Measurements from ENCODE around the gene KLHL1.
"Not testable (repeated sequence)": the region's sequence is repeated elsewhere in the genome, so short reads cannot be mapped to it uniquely, and the experiment has no call there.

KLHL1 gene, protein sequence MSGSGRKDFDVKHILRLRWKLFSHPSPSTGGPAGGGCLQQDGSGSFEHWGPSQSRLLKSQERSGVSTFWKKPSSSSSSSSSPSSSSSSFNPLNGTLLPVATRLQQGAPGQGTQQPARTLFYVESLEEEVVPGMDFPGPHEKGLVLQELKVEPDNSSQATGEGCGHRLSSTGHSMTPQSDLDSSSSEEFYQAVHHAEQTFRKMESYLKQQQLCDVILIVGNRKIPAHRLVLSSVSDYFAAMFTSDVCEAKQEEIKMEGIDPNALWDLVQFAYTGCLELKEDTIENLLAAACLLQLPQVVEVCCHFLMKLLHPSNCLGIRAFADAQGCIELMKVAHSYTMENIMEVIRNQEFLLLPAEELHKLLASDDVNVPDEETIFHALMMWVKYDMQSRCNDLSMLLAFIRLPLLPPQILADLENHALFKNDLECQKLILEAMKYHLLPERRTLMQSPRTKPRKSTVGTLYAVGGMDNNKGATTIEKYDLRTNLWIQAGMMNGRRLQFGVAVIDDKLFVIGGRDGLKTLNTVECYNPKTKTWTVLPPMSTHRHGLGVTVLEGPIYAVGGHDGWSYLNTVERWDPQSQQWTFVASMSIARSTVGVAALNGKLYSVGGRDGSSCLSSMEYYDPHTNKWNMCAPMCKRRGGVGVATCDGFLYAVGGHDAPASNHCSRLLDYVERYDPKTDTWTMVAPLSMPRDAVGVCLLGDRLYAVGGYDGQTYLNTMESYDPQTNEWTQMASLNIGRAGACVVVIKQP

DNA sequence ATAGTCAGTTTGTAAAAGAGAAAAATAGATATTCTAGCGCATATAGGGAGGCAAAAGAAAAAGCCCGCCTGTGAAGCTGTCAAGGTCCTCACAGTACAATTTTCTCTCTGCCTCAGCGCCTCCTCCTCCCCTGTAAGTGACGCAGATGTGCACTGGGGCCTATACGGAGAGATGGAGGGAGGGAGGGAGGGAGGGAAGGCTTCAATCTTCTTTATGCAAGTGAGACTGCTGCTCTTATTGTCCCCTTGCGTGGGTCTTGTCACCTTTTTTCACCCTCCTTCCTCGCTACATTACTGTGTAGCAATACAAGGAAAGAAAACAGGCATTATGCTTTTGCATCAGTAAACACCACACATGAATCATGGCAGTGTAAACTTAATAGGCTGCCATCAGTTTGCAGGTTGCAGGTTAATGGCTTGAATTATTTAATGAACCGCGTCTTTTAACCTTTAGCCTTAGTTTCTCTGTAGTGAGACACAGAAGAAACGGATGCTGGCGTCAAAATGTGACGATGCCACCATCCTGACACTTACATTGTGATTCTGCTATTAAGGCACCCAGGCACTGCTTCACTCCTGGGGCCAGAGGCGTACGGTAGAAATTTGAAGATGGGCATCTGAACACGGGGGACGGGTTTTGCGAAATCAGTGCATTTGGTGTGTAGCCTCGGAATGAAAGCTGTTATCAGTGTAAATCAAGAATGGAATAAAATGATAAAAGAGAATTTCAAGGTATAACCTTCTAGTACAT lies at the start of gene KLHL1:
Gene KLHL1 (minus strand): TSS at position 97 of the 750 bp plus-strand sequence. CDS start 753 bp downstream, outside the sequence.
- DNase-seq (ENCODE audit: low read depth in 3 of 3): no peak

DNA sequence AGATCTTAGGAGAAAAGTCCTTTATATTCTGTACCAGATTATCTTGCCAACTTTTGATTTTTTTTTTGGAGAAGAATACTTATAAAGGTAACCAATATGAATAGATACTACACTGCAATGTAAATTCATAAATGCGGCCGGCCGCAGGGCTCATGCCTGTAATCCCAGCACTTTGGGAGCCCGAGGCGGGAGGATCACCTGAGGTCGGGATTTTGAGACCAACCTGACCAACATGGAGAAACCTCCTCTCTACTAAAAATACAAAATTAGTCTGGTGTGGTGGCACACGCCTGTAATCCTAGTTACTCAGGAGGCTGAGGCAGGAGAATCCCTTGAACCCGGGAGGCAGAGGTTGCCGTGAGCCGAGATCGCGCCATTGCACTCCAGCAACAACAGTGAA lies 34.4 kb upstream of the KLHL1 start:
- DNase-seq (ENCODE audit: low read depth in 3 of 3): not testable (repeated sequence)

DNA sequence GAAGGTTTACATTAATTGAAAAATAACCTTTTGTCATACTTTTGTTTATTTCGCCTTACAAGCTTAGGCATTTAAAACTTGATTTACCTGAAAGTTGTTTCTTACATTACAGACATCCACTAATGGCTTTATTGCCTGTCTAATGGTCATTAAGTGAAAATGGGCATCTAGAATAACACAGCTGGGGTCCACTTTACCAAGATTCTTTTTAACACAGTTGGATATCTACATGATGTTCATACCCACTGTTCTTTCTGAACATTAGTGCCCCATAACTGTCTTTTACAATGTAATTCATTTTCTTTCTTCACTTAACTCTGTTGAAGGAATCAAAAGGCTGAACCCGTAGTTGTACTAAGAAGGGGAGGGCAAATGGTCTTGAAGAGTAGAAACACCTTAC lies 19.8 kb upstream of the KLHL1 start:
- no peak for DNase-seq (ENCODE audit: low read depth in 3 of 3)

DNA sequence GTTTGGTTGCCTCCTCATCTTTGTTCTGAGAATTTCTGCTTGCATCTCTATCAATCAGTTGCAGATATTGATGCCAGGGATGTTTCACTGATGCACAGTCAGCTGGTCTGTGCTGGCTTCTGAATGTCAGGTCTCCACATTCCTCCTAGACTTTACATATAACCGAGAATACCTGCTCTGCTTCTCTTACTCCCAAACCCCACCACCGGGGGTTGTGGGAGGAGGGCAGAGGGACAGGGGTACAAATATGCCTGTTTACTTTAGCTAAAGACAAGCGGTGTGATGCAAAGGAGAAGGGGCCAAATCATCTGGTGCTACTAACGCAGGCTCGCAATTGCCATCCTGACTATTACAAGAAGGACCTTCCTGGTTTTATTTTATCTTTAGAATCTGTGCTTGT lies 17.4 kb upstream of the KLHL1 start:
- no peak for DNase-seq (ENCODE audit: low read depth in 3 of 3)

DNA sequence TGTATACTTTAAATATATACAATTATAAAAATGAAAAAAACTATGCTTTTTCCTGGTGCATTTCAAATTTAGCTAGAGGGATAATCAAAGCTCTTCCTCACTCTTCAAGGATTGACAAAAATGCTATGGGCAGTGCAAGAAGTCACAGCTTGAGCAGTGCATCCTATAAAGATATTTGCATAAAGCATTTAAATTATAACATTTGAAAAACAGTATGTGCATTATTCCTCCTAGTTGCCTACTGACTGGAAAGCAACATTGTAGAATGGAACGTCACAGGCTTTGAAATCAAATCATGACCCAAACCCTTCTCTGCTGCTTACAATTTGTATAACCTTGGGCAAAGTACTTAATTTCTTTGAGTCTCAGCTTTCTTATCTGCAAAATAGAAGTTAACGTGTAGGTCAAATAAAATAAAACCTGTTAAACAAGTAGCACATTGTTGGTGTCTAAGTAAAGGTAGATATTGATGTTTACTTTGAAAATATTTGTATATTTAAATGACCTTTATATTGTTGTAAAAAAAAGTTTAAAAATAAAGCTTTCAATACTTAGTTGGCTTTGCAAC lies 9.2 kb upstream of the KLHL1 start:
- no peak for DNase-seq (ENCODE audit: low read depth in 3 of 3)

DNA sequence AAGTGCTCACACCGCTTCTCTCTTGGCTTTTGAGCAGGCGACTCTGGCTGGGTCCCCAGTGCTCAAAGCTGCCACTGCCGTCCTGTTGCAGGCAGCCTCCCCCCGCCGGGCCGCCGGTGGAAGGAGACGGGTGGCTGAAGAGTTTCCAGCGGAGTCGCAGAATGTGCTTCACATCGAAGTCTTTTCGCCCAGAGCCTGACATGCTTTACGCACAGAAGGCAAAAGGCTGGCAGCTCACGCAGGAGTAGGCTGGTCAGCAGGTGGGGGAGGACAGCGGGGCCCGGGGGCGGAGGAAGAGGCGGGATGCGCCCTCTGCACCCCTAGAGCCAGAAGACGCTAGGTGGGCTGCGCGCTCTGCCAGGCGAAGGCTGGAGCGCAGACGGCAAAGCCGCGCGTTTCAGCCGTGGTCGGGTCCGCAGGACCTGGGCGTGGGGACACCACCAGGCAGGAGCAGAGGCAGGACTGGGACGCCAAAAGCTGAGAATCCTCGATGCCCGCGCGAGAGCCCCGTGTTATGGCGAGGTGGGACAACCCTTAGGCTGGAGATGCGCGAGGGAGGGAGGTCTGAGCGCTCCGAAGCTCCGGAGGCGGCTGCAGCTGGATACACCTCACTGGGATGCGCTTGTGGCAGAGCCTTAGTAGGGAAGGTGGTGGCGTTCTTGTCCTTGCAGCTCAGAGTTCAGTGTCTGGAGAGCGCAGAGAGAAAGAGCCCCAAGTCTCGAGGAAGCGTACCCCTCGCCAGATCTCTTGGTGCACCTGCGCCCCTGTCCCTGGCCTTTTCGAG lies 562 bp downstream of the KLHL1 start, which contains the start of gene ATXN8OS:
Gene ATXN8OS (plus strand): TSS at position 329 of the 784 bp plus-strand sequence.
- no peak for DNase-seq (ENCODE audit: low read depth in 3 of 3)

DNA sequence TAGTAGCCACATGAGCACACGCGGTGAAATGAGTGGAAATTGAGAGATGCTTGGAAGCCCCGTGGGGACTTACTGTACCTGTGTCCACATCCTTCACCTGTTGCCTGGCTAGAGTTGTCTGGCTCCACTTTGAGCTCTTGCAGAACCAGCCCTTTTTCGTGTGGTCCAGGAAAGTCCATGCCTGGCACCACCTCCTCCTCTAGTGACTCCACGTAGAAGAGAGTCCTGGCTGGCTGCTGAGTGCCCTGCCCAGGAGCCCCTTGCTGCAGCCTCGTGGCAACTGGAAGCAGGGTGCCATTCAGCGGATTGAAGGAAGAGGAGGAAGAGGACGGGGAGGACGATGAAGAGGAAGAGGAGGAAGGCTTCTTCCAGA lies 1.1 kb downstream of the KLHL1 start:
- no peak for DNase-seq (ENCODE audit: low read depth in 3 of 3)

DNA sequence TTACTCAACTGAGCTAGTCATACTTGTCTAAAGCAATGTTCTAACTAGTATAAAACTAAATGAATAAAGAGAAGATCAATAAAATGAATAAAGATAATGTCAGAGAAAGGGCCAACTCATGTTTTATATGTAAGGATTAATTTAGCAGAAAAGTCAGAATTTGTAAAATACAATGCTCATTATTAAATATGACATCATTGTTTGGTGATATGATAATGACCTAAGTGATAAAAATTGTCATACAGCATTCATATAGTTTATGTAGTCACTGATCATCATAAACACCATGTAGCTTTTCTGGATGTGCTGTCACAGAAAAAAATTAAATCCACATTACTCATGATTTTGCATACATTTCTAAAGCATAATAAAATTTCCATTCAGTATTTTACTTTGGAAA lies 3.8 kb downstream of the KLHL1 start:
- DNase-seq (ENCODE audit: low read depth in 3 of 3): no peak

DNA sequence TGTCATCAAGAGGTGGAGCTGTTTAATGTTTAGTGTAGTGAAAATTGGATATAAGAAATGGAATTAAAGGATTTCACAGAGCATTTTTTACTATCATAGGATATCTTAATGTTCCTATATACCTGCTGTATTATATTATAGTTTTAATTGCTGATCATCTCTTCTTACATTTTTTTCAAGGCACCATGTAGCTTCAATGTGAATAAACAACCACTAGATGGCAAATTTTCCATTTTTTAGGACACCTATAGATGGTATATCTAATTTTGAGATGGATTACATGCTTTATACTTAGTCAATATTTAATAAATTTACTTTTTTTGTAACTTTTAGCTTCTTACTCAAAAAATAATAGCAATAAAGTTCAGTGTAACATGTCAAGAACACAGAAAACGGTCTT lies 9.6 kb downstream of the KLHL1 start:
- no peak for DNase-seq (ENCODE audit: low read depth in 3 of 3)

DNA sequence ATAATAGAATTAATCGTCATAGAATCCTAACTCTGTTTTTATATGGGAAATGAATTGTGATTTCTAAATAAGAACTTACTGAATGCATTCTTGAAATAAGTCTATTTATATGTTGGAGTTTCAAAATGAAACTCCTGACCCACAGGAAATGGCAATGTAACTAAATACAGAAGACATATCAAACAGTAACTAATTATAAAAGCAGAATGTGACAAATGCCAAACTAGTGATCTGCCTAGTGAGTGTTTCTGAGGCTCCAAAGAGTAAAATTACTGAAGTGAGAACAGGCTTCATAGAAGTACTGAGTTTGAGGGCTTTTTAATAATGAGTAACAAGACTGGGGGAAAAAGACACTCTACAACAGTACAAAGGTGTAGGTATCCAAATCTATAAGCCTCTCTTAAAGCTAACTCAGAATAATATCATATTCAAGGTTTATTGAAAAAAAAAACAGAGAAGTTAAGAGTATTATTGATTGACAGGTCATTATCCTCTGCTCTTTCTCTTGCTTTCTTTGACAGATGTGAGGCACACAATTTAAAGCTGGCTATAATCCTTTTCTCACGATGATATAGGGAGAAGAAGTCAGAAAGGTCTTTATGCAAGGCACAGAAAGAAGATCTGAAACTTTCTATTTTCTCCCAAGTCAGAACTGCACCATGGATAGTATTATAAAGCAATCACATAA lies 18.1 kb downstream of the KLHL1 start:
- no peak for DNase-seq (ENCODE audit: low read depth in 3 of 3)

DNA sequence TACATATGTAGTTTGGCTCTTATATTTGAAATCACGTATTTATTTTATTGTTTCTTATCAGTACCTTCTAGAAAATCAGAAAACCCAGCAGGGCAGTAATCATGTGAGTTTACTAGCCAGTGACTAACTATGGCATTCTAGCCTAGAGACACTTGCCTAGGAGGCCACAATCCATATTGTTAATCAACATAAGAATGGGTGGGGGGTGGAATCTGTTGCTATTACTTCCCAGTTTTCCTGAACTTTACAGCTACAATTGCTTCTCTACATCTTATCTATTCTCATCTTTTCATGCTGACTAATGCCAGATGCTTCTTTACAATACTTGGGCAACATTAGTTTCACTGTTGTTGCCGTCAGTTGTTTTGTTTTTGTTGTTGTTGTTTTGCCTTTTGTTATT lies 19.3 kb downstream of the KLHL1 start:
- DNase-seq (ENCODE audit: low read depth in 3 of 3): no peak

DNA sequence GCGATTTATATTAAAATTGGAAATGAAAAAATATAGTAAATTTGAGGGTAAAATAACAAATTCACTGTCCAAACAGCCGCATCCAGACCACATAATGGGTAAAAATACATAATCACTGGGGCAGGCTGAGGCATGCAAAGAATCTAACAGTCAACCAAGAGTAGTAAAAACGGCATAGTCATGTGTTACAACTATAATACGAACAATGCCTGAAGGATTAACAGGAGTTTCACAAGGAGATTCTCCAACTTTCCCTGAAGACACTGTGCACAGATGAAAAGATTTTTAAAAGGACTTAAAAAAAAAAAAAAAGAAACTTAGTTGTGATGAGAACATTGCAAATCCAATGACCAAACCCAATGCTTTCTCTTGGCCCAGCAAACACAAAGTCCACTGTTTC lies 21.0 kb downstream of the KLHL1 start:
- DNase-seq (ENCODE audit: low read depth in 3 of 3): no peak

DNA sequence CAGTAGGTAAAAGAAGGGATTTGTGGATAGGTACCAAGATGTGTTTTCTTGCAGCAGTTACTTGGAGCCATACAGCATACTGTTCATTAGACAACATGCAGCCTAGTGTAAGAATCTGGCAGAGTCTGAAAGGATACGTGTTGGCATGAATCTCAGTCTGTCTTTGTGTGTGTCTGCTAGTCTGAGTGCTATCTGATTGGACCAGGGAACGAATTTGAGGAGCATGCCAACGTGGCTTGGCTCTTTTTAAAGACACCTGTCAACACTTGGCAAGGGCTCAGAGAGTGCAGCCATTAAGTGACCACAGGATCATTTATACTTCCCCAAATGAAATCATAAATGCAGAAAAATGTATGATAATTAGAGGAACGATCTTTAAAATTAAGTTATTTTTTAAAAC lies 28.2 kb downstream of the KLHL1 start:
- DNase-seq (ENCODE audit: low read depth in 3 of 3): no peak

DNA sequence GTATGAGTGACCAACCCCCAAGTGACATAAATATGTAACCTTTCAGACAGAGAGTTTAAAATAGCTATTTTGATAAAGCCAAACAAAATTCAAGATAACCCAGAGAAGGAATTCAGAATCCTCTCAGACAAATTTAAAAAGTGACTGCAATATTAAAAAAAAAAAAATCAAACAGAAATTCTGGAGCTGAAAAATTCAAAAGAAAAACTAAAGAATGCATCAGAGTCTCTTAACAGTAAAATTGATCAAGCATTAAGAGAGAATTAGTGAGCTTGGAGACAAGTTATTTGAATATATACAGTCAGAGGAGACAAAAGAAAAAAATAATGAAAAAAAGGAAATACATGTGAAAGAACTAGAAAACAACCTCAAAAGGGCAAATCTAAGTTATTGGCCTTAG lies 53.7 kb downstream of the KLHL1 start:
- no peak for DNase-seq (ENCODE audit: low read depth in 3 of 3)

DNA sequence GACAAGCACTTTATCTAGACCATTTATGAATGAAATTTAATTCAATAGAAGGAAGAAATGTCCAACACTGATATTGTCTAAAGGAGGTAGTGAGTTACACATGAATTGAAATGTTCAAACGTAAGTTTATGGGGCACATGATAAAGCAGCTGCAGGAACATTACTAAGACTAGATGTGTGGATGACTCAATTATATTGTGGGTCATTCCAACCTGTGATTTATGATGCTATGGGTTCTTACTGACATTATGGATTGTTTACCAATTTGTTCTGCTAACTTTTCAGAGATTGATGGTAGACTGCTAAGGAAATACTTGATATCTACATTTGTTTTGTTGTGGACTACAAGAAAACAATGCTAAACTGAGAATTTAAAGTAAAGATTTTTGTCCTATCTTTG lies 56.7 kb downstream of the KLHL1 start:
- DNase-seq (ENCODE audit: low read depth in 3 of 3): no peak

DNA sequence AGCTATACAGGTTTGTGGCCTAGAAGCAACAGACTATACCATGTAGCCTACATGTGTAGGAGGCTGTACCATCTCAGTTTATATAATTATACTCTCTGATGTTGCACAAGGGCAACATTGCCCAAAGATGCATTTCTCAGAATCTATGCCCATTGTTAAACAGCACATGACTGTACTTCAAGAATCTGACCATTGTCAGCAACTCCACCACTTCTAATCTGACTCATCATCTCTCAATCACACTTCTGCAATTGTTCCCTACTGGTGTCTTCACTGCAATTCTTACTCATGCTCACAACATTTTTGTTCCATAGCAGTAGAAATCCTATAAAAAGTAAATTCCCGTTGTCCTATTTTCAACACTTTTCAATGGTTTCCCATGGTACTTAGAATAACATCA lies 64.6 kb downstream of the KLHL1 start:
- no peak for DNase-seq (ENCODE audit: low read depth in 3 of 3)

DNA sequence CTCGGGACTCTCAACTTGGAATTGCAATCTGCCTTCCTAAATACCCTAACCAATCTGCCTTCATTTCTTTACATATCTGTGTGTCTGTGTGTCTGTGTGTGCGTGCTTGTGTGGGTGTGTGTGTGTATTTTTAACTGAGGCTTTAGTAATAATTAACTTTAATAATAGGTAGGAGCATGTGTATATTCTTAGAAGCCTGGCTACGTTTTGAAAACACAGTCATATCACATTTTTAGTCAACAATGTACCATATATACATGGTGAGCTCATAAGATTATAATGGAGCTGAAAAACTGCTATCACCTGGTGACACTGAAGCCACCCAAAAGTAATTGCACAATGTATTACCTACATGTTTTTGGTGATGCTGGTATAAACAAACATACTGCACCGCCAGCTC lies 66.1 kb downstream of the KLHL1 start:
- DNase-seq (ENCODE audit: low read depth in 3 of 3): no peak

DNA sequence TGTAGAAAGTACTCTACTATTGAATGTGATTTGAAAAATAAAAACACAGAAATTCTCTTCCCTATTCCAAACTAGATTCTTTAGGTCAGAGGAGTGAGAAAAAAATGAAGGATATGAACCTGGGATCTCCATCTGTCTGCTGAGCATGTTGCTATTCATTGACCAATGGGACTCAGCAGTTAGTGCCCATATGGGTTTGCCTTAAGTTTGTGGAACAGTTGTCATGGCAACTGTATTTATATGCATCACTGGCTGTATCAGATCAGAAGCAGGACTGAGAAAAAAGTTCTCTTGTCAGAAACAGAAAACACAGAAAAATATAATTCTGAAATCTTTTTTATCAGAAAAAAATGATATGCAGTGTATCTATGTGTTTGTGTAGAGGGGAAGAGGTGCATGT lies 74.0 kb downstream of the KLHL1 start:
- no peak for DNase-seq (ENCODE audit: low read depth in 3 of 3)

DNA sequence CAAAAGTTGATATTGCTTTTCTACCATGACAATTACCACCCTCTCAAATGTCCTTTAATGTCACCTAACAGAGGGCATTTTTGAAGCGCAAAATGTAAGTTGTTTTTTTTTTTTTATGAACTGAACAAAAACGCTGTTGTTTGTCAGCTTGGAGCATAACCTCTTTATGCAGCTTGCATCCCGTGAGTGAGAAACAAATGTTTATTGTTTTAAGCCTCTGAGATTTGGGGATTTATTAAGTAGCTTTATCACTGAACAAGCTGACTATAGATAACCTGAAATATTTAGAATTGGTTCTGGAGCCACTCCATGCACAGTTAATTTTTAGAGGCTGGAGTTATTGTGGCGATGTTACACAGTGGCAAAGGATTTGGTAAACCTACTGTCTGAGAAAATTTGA lies 80.7 kb downstream of the KLHL1 start:
- DNase-seq (ENCODE audit: low read depth in 3 of 3): no peak

DNA sequence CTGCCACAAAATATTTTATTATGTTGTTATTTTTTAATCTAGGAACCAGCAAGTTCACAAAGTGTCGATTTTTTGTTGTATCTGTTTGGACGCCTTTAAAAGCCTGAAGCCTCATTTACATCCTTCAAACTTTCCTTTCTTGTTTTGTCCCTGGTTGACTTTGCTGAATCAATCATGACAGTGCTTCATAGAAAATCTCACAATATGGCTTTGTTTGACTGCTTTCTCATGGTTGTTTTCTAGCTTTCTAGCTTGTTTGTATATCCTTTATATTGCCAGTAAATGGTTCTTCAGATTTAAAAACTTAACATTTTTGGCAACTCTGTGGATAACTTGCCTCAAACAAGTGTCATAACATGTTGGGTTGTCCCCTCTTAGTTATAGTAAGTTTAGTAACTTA lies 84.7 kb downstream of the KLHL1 start:
- no peak for DNase-seq (ENCODE audit: low read depth in 3 of 3)

DNA sequence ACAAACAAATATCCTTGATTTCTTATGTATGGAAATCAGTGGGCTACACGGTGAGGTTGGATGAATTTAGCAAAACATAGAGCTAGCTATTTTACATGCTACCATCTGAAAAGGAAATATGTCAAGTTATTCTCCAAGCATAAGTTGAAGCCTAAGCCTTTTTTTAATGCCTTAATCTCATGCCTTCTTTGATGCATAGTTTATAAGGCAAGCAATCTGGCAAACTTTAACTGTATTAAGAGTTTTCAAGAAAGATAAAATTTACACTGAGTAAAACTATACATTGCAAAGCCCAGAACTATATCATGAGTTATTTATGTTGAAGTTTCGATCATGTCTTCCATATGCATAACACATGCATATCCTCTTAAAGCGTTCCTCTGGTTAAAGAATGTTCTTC lies 85.6 kb downstream of the KLHL1 start:
- no peak for DNase-seq (ENCODE audit: low read depth in 3 of 3)
